GM19240 (cell line): Measurements from ENCODE around the gene HAPSTR1.
"Not testable (repeated sequence)": the region's sequence is repeated elsewhere in the genome, so short reads cannot be mapped to it uniquely, and the experiment has no call there.

Experiments
- DNase-seq: peaks from one replicate; pipeline ENCODE4 v3.0.0; 2011; ENCODE audit warnings: low spot score; ENCODE audit not compliant: insufficient read length

HAPSTR1 gene

DNA sequence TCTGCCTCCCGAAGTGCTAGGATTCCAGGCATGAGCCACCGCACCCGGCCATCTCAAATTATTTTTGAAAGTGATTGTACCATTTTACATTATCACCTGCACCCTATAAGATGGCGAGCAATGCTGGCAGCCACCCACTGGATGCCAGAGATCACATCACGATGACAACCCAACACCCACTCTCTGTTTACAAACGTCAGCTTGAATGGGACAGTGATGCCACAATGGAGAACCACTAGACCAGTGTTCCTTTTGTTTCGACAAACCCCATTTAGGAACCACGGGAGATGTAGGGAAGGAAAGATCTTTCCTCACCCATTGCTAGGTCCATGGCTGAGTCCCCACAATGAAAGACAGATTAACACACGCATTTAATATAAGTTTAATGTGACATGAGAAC is 20.1 kb upstream of the HAPSTR1 start:
- no peak for DNase-seq

DNA sequence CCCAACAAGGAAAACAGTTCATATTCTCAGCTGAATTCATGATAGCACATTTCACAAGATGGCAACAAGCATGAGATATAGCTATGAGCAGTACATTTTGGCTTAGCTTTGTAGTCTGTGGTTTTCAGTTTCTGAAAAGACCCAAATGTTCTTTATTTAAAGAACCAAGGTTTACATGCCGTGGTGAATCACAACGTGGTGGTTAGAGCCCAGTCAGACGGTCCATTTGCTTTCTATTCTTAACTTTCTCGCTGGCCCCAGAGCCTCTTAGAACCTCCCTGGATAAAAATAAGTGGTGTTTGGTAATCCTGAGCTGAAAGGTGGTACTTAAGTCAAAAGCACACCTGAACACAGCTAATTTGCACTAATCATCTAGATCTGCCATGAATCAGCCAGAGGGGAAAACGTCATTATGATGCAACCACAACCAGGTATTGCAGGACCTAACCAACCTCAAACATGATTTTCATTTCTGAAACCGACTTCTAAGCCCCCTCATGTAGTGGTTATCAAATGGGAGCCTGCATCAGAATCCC is 18.6 kb upstream of the HAPSTR1 start:
- no peak for DNase-seq

DNA sequence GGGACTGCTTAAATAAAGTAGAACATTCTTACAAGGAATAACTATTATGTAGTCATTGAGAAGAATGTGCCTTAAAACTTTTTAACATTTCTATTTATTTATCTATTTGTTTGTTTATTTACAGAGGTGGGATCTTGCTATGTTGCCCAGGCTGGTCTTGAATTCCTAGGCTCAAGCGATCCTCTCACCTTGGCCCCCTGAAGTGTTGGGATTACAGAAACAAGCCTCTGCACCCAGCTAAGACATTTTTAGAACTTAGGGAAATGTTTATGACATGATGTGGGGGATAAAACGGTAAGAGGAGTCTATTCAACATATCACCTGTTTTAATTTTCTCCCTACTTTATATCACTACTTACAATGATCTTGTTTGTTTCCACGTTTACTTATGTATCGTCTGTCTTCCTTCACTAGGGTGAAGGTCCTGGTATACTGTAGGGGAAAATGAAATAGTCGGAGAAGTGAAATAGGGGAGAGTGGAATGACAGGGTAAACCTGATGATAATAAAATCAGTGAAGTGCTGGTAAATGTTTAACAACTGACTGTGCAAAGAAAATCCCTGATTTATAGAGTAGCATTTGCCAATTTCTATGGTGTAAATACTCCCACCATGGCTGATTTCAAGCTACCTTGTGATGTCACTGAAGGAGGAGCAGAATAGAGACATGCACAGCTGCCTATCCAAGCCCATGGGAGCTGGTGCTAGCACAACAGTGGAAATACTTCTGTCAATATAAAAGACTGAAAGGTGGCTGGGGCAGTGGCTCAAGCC is 16.0 kb upstream of the HAPSTR1 start:
- no peak for DNase-seq

DNA sequence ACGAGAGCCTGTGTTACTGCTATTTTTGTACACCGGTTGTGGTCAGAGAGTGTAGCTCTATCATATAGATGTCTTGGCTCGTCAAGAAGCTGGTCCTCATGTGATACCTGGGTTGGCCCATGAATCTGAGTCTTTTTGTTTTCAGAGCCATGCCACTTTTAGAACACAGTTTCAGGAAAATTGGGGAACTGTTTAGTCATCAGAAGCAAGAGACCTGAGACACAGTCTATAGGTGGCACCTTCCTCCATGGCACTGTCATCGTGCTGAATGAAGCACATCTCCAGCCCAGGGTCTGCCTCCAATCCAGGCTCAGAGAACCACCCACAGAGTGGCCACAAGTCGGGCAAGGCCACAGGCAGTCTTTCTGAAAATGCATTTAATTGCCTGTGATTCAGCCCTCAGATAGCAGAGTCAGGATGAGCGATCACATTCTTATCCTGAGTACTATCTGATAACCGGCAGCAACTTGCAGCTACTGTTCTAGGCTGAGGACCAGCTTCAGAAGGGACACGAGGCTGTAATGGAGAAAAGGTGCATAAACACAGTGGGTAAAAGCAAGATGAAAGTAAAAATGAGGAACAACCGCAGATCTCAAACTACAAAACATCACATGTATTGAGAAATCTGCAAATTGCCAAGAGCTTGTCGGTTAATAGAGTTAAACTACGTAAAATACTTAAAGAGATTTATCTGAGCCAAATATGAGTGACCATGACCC is 14.2 kb upstream of the HAPSTR1 start:
- no peak for DNase-seq

DNA sequence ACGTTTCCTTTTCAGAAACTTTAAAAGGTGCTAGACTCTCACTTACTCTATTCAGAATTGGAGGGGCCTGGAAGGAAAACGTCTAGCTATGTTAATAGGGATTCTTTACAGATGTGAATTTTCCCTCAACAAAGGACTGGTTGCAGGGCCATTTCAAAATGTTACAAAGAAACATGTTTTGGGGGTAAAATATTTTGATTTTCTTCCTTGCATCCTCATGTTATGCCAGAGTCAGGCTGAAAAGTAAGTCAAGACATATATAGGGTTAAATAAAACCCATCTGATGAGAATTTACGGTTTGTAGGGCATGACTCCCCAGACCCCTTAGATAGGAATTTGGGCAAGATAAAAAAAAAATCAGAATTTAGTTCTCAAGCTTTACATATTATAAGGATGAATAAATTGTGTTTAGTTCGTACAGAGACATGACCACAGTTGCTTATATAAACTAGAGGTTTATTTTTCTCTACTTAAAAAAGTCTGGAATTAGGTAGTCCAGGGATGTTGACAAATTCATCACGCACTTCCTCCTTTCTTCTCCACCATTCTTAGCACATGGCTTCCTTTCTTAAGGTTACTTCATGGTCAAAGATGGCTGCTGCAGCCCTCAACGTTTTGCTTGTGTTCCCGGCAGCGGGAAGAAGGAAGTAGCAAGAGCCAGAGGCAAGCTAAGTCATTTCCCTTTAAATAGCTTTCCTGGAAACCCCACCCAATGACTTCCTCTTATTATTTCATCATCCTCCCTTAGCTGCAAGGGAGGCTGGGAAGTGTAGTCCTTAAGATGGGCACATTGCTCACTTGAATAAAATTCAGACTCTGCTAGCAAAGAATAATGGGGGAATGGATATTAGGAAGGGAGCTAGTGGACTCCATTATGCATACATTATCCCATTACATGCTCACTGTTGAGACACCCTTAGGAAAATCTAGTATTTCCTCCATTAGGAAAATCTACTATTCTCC is 12.7 kb upstream of the HAPSTR1 start:
- DNase-seq, result not testable (repeated sequence)

DNA sequence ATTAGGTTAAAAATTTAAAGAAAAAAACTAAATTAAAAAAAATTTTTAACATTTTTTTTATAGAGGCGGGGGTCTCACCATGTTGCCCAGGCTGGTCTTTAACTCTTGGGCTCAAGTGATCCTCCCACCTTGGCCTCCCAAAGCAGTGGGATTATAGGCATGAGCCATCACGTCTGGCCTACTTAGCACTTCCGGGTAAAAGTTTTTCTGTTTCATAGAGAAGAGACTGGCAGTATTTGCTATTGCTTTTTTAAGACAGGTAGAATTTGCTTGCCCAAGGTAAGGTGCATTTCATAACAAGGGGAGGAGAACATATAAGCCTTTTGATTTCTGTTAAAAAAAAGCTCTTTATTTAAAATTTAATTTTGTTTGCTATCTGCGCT is 12.0 kb upstream of the HAPSTR1 start:
- no peak for DNase-seq

DNA sequence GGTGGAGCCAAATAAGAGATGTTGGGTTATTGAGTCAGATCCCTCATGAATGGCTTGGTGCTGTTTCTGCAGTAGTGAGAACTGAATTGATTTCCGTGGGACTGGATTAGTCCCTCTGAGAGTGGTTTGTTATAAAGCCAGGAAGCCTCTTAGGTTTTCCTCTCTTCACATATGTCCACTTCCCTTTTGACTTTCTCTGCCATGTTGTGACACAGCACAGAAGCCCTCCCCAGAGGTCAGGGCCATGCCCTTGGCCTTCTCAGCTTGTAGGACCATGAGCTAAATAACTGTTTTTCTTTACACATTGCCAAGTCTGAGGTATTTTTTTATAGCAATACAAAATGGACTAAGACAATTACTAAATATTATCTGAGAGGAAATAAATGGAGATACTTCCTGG is 10.3 kb upstream of the HAPSTR1 start:
- DNase-seq, result no peak

DNA sequence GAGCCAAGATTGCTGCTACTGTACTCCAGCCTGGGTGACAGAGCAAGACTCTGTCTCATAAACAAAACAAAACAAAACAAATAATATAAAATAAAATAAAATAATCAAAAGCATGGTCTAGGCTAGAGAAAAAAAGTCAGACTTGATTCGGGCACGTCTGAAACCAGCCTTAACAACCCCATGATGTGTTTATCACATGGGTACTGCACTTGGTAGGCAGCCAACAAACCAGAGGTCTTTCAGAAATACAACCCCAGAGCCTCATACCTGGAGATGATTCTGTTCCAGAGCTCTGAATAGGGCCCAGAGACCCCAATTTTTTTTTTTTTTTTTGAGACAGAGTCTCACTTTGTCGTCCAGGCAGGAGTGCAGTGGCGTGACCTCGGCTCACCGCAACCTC is 9.6 kb upstream of the HAPSTR1 start:
- DNase-seq, result no peak

DNA sequence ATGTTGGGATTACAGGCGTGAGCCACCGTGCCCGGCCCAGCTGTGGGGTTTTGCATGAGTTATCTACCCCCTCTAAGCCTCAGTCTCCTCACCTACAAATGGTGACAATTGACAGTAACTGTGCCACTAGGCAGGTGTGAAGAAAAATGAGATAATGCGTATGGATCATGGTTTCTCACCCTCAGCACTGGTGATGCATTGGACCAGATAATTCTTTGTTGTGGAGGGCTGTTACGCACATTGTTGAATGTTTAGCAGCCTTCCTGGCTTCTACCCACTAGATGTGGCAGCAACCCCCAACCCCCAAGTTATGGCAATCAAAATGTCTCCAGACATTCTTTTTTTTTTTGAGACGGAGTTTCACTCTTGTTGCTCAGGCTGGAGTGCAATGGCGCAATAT is 9.0 kb upstream of the HAPSTR1 start:
- DNase-seq, result no peak

DNA sequence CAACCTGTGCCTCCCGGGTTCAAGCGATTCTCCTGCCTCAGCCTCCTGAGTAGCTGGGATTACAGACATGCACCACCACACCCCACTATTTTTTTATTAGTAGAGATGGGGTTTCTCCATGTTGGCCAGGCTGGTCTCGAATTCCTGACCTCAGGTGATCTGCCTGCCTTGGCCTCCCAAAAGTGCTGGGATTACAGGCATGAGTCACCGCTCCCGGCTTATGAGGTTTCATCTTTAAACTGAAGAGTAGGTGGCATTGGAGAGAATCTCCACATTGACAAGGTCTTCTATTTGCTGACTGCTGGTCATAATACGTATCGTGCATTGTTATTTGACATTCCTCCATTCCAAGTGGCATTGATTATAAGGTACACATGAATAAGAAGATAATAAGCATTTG is 3.7 kb upstream of the HAPSTR1 start:
- DNase-seq, result not testable (repeated sequence)

DNA sequence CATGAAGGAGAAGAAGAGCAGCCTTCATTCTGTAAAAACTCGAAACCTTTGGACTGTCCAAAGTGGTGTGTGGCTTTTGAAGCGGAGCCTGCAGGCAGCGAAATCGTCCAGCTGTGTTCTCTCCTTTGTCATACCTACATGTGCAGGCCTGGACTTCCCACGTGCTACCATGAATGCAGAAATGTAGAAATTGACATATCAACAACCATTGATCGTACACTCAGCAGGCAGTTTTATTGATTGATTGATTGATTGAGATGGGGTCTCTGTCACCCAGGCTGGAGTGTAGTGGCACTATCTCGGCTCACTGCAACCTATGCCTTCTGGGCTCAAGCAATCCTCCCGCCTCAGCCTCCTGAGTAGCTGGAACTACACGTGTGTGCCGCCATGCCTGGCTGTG is 2.6 kb upstream of the HAPSTR1 start:
- DNase-seq, result no peak

DNA sequence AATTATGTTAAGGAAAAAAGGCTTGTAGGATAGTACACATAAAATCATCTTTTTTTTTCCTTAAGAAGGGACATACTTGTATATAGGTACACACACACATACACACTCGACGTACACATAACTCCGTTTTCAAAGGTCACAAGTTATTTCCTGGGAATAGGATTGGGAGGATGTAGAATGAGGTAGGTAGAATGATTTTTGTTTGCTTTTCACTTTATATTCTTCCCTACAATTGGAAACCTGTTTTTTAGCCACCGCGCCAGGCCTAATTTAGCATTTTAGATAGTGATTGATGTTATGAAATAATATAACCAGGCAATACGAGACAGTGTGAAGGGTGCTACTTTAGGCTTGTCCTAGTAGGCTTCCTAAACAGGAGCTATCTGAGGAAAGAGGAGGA is 1.8 kb upstream of the HAPSTR1 start:
- DNase-seq, result no peak

DNA sequence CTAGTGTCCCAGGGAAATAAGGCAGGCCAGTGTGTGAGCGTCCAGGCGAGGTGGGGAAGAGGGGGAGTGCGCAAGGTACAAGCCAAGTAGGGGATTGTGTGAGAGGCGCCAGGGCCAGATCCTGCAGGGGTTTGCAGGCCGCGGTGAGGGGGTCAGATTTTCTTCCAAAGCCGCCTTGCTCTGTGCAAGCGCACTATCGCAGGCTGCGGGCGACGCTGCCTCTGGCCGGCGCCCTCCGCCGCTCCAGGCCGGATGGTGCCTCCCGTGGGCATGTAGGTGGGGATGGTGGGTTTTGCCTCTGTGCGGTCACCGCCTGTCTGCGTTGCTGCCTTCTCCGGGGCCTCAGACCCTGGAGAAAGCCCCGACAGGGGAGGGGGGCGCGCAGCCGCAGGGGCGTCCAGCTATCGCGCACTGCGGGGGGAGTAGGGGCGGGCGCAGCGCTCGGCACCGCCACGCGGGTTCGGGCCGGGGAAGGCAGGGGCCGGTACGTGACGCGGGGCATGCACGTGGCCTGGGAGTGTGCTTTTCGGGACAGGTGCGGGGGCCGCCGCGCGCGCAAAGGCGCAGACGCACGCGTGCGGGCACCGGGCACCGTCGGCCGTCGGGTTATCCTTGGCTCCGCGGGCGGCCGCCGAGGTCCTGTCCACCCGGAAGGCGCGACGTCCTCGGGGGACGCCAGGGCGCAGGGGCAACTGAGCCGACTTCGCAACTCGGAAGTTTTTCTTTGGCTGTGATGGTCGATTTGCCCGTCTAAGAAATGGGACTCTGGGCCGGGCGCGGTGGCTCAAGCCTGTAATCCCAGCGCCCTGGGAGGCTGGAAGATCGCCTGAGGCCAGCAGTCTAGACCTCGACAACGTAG is 1.1 kb upstream of the HAPSTR1 start:
- no peak for DNase-seq

DNA sequence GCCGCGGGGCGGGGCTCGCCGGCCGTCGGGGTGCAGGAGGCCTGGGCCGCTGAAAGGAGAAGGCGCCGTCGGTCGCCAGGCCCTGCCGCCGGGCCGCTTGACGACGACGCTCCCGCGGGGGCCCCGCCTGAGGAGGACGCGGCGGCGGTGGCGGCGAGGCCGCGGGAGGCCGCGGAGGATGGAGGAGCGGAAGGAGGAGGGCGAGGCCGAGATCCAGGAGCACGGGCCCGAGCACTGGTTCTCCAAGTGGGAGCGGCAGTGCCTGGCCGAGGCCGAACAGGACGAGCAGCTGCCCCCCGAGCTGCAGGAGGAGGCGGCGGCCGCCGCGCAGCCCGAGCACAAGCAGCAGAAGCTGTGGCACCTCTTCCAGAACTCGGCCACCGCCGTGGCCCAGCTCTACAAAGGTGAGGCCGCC is 430 bp downstream of the HAPSTR1 start:
- DNase-seq, result no peak

DNA sequence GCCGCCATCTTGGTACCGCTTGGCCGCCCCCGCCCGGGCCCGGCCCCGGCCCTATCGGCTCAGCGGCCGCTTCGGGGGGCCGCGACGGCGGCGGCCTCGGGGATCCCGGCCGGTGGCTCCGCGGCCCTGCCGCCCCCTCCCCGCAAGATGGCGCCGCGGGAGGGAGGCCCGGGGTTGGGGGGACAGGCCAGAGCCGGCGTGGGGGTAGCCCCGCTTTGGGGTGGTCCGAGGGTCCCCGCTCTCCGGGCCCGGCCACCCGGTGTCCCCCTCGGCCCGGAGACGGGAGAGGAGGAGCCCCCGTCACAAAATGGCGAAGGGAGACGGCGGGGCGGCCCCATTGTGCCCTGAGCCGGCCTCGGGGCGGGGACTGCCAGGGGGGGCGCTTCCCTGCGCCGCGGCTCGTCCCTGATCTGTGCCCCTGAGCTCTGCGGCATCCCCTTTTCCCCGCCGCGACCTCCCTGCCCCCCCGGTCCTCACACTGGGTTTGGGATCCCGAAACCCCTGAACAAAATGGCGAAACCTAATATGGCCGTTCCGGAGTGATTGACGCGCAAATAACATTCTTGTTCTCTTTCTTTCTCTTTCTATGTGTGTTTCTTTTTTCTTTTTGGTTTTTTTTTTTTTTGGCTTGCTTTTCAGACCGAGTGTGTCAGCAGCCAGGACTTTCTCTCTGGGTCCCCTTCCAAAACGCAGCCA is 986 bp downstream of the HAPSTR1 start:
- DNase-seq, result no peak

DNA sequence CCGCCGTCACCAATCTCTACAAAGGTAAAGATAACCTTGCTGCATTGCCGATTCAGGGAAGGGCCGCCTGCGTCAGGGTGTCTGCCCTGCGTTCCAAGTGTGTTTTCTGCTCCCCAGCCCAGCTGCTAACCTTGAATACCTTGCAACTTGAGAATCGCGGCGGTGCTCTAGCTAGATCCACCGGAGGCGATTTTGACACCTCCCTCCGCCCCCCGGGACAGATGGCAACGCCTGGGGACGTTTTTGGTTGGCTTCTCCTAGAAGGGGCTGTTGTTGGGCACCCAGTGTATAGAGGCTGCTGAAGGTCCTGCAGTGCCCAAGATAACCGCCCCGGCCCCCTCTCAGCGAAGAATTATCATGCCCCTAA is 1.5 kb downstream of the HAPSTR1 start:
- DNase-seq, result no peak

DNA sequence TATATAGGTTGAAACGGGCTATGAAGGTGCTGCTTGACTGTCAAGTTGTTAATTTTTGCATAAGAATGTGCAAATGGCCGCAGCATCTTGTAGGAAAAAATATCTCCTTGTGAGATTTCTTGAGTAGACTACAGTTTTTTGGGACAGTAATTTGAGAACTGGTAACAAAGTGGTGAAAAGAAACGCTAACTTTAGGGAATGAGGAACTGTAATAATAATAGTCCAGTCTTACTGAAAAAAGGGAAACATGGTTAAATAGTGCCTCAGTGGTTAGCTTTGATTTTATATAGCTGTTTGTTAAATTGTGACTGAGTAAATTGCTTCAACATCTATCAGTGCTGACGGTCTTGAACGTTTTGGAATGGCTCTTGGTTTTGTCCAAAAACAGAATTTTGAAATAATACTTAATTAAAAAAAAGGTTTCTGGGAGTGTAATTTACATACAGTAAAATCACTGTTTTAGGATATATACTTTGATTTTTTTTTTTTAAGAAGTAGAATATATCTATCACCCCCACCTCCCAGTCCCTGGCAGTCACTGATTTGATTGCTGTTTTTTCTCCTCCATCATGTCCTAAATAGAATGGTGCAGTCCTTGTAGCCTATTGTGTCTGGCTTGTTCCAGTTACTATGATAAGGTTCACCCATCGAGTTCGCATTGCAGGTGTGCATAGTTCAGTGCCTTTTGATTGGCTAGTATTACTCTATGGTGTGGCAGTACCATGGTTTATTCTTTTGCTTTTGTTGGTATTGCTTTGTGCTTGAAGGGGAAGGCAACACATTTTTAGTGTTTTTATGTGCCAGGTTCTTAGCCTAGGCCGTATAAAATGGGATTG is 2.8 kb downstream of the HAPSTR1 start:
- DNase-seq, result no peak

DNA sequence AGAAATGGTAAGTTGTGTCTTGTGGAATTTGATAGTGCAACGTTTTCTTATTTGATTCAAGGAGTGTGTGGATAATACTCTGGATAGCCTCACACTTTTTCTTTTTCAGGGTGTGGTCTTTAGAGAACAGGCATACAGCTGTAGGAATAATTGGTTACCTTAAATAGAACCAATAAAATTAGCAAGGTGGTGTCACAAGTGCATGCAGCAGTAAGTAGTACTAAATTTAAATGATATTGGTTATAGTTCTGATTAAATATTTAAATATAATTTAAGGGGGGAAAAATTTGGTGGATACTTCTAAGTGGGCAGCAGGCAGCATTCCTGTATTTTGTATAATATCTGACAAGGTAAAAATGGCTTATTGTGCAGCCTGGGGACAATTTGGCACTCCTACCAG is 3.7 kb downstream of the HAPSTR1 start:
- DNase-seq, result no peak

DNA sequence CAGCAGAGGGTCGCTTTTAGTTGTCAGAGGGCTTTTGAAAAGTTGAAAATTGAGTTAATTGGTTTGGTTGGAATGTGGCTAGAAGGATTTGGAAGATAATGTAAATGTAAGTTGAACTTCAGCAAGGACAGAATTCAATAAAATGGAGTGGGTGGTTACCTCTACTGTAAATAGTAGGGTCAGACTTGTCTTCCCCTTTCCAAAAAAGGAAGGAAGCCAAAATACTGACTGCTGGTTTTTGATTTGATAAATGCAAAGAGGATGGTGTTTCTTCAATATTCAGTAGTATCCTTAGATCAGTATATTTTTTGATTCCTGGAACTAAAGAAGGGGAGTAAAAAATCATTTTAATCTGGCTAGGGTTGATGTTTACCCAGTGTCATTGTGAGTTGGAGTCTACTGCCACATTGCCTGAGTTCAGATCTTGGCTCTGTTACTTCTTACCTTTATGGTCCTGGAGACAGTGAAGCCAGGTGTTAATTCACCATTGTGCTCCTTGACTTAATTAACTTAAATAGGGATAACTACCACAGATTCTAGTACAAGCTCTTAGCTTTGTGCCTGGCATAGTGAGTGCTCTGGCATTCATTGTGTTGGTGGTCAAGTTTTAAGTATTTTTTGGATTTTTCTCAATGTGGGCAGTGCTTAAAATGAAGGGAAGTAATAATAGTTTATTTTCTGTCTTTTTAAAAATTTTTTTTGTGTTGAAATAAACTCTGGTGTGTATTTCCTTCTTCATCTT is 4.4 kb downstream of the HAPSTR1 start:
- no peak for DNase-seq
